Erythroblast (primary cell): ENCODE measurements around the gene MATR3.
"Not testable (repeated sequence)": the region's sequence is repeated elsewhere in the genome, so short reads cannot be mapped to it uniquely, and the experiment has no call there.

Experiments
- DNase-seq, 2 experiments: peaks; one replicate each; lab custom pipeline; 2025; lab: John Stamatoyannopoulos, UW
- GATA1 ChIP-seq: IDR thresholded peaks from 2 replicates; pipeline ENCODE4 v1.6.1; 2011; ENCODE audit warnings: low read depth, mild to moderate bottlenecking, control low read depth, low read length, moderate library complexity
- POLR2A ChIP-seq: IDR thresholded peaks from 2 replicates; pipeline ENCODE4 v1.6.1; 2011; ENCODE audit warnings: mild to moderate bottlenecking, low read length

MATR3 gene

GRCh38 chr5:139266236-139266635, 27.3 kb upstream of the MATR3 start:
- TF ChIP-seq POLR2A, result no peak
- no peak for TF ChIP-seq GATA1
- no peak for DNase-seq

- DNase-seq, result no peak
- TF ChIP-seq POLR2A, result no peak
- no peak for TF ChIP-seq GATA1
Measured at GRCh38 chr5:139267481-139267880, 26.1 kb upstream of the MATR3 start.

- DNase-seq, result no peak
- no peak for TF ChIP-seq POLR2A
- TF ChIP-seq GATA1, result no peak
Measured at GRCh38 chr5:139268364-139269202, 25.0 kb upstream of the MATR3 start.

GRCh38 chr5:139270718-139271117, 22.8 kb upstream of the MATR3 start:
- DNase-seq, result not testable (repeated sequence)

DNA sequence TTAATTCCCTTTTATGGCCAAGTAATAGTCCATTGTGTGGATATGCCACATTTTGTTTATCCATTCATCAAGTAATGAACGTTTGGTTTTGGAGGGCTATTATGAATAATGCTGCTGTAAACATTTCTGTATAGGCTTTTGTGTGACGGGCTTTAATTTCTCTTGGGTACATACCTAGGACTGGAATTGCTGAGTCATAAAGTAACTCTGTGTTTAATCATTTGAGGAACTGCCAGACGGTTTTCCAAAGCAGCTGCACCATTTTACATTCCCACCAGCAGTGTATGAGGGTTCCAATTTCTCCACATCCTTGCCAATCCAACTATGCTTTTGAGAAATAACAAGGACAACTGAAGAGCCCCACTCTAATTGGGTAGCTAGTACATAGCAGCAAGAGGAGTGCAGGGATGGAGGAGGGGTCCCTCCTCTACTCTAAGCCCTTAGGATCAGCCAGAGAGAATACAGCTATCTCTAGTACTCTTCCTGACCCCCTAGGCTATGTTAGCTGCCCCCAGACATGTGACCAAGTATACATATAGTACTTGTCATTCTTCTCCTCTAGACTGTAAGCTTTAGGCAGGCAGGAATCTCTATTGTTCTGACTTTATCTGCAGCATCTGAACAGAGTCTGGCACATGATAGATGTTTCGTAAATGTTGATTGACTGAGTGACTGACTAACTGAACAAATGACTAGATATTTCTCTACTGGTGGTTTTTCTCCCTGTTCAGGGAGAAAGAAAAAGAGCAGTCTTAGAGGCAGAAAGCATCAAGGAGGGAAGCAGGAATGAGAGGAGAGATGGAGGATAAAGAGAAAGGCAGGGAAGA, 22.1 kb upstream of the MATR3 start:
- TF ChIP-seq GATA1 (no peak), POLR2A (no peak)
- no peak for DNase-seq

- TF ChIP-seq POLR2A (no peak), GATA1 (no peak)
- DNase-seq, result peak in 1 of 2 experiments; percentile 14
Measured at GRCh38 chr5:139272471-139273321, 20.8 kb upstream of the MATR3 start.

- DNase-seq, result no peak
- no peak for TF ChIP-seq POLR2A
- no peak for TF ChIP-seq GATA1
Measured at GRCh38 chr5:139273322-139273571, 20.3 kb upstream of the MATR3 start.

- TF ChIP-seq GATA1, result no peak
- TF ChIP-seq POLR2A, result peak; percentile 74
- peak; percentile 91 to 94 for DNase-seq
Measured at GRCh38 chr5:139273572-139274289, 19.8 kb upstream of the MATR3 start.

DNA sequence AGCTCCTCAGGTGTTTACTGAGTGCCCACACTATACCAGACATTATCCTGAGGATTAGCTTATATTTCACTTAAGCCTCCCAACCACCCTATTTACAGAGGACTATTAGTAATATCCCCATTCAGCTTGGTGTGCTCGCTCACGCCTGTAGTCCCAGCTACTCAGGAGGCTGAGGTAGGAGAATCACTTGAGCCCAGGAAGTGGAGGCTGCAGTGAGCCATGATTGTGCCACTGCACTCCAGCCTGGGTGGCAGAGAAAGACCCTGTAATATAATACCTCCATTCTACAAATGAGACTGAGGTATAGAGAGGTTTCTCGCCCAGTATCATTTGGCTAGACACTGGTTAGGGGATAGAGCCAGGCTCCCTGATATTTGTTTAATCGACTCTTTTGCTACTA, 18.0 kb upstream of the MATR3 start:
- DNase-seq, result no peak
- no peak for TF ChIP-seq POLR2A
- TF ChIP-seq GATA1, result no peak

- no peak for TF ChIP-seq POLR2A
- peak in 1 of 2 experiments; percentile 32 for DNase-seq
Measured at GRCh38 chr5:139275956-139276355, 17.6 kb upstream of the MATR3 start.

- TF ChIP-seq GATA1 (no peak), POLR2A (no peak)
- no peak for DNase-seq
Measured at GRCh38 chr5:139276426-139276825, 17.1 kb upstream of the MATR3 start.

DNA sequence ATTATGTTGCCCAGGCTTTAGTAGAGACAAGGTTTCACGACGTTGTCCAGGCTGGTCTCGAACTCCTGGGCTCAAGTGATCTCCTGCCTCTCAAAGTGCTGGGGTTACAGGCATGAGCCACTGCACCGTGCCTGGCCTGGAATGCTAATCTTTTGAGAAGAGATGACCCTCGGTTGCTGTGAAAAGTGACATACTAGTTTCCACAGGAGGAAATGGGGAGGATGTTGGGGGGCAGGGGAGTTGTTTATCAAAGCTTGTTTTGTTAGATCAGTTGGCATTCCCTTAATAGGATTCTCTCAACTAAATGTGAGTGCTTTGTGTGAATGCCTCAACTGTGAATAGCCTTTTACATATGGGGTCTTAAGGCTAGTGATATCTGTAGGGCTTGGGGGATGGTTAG, 16.4 kb upstream of the MATR3 start:
- no peak for TF ChIP-seq POLR2A
- TF ChIP-seq GATA1, result no peak
- DNase-seq, result no peak
